ENCODE results near the gene DXO.

The DXO gene

DNA sequence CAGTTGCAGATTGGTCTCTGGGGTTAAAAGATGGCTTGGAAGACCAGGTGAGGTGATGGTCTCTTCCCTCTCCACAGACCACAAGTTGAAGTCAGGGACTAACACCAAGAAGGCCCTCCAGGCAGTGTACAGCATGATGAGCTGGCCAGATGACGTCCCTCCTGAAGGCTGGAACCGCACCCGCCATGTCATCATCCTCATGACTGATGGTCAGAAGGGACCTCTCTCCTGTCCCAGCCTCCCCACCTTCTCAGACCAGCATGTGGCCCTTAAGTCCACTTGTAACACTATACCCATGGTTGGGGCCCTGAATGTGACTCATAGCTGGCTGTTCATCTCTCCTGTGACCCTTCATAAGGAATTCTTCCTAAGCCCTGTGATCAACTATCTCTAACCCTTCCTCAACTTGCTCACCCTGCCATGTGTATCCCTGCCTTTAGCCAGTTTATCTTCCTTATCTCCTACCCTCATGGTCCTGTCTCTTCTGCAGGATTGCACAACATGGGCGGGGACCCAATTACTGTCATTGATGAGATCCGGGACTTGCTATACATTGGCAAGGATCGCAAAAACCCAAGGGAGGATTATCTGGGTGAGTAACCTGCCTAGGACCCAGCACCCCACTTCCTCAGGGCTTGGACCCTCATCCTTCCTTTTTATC, 23.1 kb downstream of the DXO start:
- H3K9me3 Mint-ChIP-seq, result no peaks in the 10 kb centered on the region
- peaks cover 18% of the 10 kb centered on the region for H3K4me1 Mint-ChIP-seq
- peaks cover 9% of the 10 kb centered on the region for H3K27me3 Mint-ChIP-seq (ENCODE audit: low read depth, poor library complexity)
- TF ChIP-seq, protein P1, sequence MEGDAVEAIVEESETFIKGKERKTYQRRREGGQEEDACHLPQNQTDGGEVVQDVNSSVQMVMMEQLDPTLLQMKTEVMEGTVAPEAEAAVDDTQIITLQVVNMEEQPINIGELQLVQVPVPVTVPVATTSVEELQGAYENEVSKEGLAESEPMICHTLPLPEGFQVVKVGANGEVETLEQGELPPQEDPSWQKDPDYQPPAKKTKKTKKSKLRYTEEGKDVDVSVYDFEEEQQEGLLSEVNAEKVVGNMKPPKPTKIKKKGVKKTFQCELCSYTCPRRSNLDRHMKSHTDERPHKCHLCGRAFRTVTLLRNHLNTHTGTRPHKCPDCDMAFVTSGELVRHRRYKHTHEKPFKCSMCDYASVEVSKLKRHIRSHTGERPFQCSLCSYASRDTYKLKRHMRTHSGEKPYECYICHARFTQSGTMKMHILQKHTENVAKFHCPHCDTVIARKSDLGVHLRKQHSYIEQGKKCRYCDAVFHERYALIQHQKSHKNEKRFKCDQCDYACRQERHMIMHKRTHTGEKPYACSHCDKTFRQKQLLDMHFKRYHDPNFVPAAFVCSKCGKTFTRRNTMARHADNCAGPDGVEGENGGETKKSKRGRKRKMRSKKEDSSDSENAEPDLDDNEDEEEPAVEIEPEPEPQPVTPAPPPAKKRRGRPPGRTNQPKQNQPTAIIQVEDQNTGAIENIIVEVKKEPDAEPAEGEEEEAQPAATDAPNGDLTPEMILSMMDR (IDR thresholded peaks at IDR 0.05), result no peak
- H3K36me3 Mint-ChIP-seq (ENCODE audit: low read depth), result peaks cover 17% of the 10 kb centered on the region
- DNase-seq, result no peak
- H3K27ac Mint-ChIP-seq, result peak overlapping the region; percentile 14
- no peak overlapping the region for H3K4me3 Mint-ChIP-seq

DNA sequence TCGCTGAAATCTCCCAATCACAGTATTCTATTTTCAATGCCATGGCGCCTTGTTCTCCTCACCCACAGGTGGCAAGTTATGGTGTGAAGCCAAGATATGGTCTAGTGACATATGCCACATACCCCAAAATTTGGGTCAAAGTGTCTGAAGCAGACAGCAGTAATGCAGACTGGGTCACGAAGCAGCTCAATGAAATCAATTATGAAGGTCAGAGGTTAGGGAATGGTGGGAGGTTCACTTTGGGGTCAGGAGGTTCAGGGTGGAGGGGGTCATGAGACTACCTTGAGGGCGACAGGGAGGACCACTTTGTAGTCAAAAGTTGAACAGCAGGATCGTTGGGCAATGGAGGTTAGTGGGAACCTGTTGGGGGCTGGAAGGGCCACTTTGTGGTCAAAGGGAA, 23.6 kb downstream of the DXO start:
- H3K27ac Mint-ChIP-seq, result no peak overlapping the region
- H3K9me3 Mint-ChIP-seq, result no peaks in the 10 kb centered on the region
- H3K4me3 Mint-ChIP-seq, result no peak overlapping the region
- H3K4me1 Mint-ChIP-seq, result peaks cover 18% of the 10 kb centered on the region
- TF ChIP-seq, protein P1 (IDR thresholded peaks at IDR 0.05), result no peak
- peaks cover 9% of the 10 kb centered on the region for H3K27me3 Mint-ChIP-seq (ENCODE audit: low read depth, poor library complexity)
- no peak for DNase-seq
- peaks cover 11% of the 10 kb centered on the region for H3K36me3 Mint-ChIP-seq (ENCODE audit: low read depth)

DNA sequence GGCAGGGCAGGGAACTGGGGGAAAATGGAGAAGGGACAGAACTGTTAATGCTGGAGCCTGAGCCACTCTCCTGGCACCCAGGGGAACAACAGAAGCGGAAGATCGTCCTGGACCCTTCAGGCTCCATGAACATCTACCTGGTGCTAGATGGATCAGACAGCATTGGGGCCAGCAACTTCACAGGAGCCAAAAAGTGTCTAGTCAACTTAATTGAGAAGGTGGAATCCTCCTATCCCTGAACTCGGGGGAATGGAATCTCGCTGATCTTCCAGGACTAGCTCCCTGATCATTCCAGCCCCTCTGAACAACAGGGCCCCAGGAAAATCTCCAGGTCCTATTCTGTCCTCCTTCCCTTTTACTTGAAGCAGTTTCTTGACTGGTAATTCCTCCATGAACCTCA, 24.1 kb downstream of the DXO start:
- H3K27ac Mint-ChIP-seq, result no peak overlapping the region
- H3K36me3 Mint-ChIP-seq (ENCODE audit: low read depth), result peaks cover 7% of the 10 kb centered on the region
- no peak for DNase-seq
- H3K9me3 Mint-ChIP-seq, result no peaks in the 10 kb centered on the region
- H3K27me3 Mint-ChIP-seq (ENCODE audit: low read depth, poor library complexity), result peaks cover 9% of the 10 kb centered on the region
- H3K4me3 Mint-ChIP-seq, result no peak overlapping the region
- peaks cover 18% of the 10 kb centered on the region for H3K4me1 Mint-ChIP-seq
- TF ChIP-seq, protein P1 (IDR thresholded peaks at IDR 0.05), result no peak

DNA sequence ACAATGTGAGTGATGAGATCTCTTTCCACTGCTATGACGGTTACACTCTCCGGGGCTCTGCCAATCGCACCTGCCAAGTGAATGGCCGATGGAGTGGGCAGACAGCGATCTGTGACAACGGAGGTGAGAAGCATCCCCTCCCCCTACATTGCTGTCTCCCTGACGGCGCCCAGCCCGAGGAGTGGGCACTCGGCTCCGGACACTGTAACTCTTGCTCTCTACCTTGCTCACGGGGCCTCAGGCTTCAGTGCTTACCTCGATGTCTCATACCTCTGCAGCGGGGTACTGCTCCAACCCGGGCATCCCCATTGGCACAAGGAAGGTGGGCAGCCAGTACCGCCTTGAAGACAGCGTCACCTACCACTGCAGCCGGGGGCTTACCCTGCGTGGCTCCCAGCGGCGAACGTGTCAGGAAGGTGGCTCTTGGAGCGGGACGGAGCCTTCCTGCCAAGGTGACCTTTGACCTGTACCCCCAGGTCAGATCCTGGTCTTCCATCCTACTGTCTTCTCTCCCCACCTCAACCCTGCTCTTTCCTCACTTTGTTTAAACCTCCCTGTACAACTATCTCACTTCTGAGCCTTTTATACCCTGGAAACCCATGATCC, 24.8 kb downstream of the DXO start:
- Mint-ChIP-seq H3K36me3 (ENCODE audit: low read depth) (peaks cover 7% of the 10 kb centered on the region), H3K27ac (no peak overlapping the region), H3K4me1 (peaks cover 24% of the 10 kb centered on the region), H3K9me3 (no peaks in the 10 kb centered on the region), H3K27me3 (ENCODE audit: low read depth, poor library complexity) (peaks cover 12% of the 10 kb centered on the region), H3K4me3 (no peak overlapping the region)
- TF ChIP-seq, protein P1 (IDR thresholded peaks at IDR 0.05), result no peak
- DNase-seq, result no peak

DNA sequence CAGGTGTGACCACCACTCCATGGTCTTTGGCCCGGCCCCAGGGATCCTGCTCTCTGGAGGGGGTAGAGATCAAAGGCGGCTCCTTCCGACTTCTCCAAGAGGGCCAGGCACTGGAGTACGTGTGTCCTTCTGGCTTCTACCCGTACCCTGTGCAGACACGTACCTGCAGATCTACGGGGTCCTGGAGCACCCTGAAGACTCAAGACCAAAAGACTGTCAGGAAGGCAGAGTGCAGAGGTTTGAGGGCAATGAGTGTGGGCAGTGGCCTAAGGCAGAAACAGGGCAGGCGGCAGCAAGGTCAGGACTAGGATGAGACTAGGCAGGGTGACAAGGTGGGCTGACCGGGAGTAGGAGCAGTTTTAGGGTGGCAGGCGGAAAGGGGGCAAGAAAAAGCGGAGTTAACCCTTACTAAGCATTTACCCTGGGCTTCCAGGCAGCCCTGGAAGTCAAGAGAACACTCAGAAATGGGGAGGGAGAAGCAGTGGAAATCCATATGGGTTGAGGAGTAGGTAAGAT, 25.5 kb downstream of the DXO start:
- H3K36me3 Mint-ChIP-seq (ENCODE audit: low read depth), result peaks cover 7% of the 10 kb centered on the region
- H3K4me3 Mint-ChIP-seq, result no peak overlapping the region
- no peaks in the 10 kb centered on the region for H3K9me3 Mint-ChIP-seq
- DNase-seq, result no peak
- TF ChIP-seq, protein P1 (IDR thresholded peaks at IDR 0.05), result no peak
- H3K27me3 Mint-ChIP-seq (ENCODE audit: low read depth, poor library complexity), result peaks cover 15% of the 10 kb centered on the region
- H3K27ac Mint-ChIP-seq, result no peak overlapping the region
- peaks cover 27% of the 10 kb centered on the region for H3K4me1 Mint-ChIP-seq
